Testis (tissue), 2 donors: ENCODE data around the gene IVL.

ENCODE experiments used
- CTCF ChIP-seq, 3 experiments: fragments of 450-650 bp in 2 of 3; fragments of 200-600 bp in 1 of 3; sonication (generic) in 1 of 3; IDR thresholded peaks; one replicate each; pipeline ENCODE4 v1.5.1; 2016 to 2019; ENCODE audit warnings: antibody characterized with exemption in 3 of 3, mild to moderate bottlenecking in 2 of 3, moderate library complexity in 1 of 3
- POLR2A ChIP-seq: fragments of 450-650 bp; IDR thresholded peaks from one replicate; pipeline ENCODE4 v1.6.1; 2017; ENCODE audit warnings: antibody characterized with exemption, mild to moderate bottlenecking, moderate library complexity

GRCh38 chr1:152926091-152926490 lies 17.7 kb downstream of the IVL start:
- no peak for TF ChIP-seq CTCF (IDR thresholded peaks at IDR 0.05)
- TF ChIP-seq POLR2A: no peak
